ENCODE measurements around the gene VDAC1. TPM values are rescaled to one million over a fixed set of nuclear protein-coding genes. Genes with fewer than 3 reads are reported as not detected.

VDAC1 gene
- total RNA-seq, 1 donor from 2014 or later, result 186 TPM

GRCh38 chr5:133932441-133933168, 72.2 kb downstream of the VDAC1 start:
- peaks cover 8% of the 10 kb centered on the region for H3K9me3 Mint-ChIP-seq
- DNase-seq (ENCODE audit: extremely low spot score, unreplicated experiment), result no peak
- no peak overlapping the region for H3K27ac Mint-ChIP-seq
- H3K27me3 Mint-ChIP-seq, result peaks cover 22% of the 10 kb centered on the region
- peaks cover 5% of the 10 kb centered on the region for H3K4me1 Mint-ChIP-seq (ENCODE audit: unreplicated experiment)
- H3K4me3 Mint-ChIP-seq, result no peak overlapping the region
- H3K36me3 Mint-ChIP-seq, result no peaks in the 10 kb centered on the region
- TF ChIP-seq CTCF (conservative IDR thresholded peaks at IDR 0.05), result no peak

GRCh38 chr5:133931546-133931945, 73.2 kb downstream of the VDAC1 start:
- H3K36me3 Mint-ChIP-seq, result no peaks in the 10 kb centered on the region
- no peak for TF ChIP-seq CTCF (conservative IDR thresholded peaks at IDR 0.05)
- no peak overlapping the region for H3K27ac Mint-ChIP-seq
- no peaks in the 10 kb centered on the region for H3K9me3 Mint-ChIP-seq
- H3K4me1 Mint-ChIP-seq (ENCODE audit: unreplicated experiment), result peaks cover 8% of the 10 kb centered on the region
- H3K27me3 Mint-ChIP-seq, result peaks cover 30% of the 10 kb centered on the region
- DNase-seq (ENCODE audit: extremely low spot score, unreplicated experiment), result no peak
- no peak overlapping the region for H3K4me3 Mint-ChIP-seq

DNA sequence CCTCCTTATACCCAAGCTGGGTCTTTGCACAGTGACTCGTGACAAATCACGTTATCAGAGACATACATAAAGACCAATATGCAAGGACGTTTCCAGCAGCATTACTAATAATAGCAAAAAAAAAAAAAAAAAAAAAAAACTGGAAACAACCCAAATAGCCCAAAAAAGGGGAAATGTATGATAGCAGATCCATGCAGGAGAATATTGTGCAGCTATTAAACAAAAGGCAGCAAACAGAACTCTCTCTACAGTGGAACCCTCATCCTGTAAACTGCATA, 74.0 kb downstream of the VDAC1 start:
- Mint-ChIP-seq H3K4me1 (ENCODE audit: unreplicated experiment) (peaks cover 9% of the 10 kb centered on the region), H3K27ac (no peak overlapping the region), H3K36me3 (no peaks in the 10 kb centered on the region), H3K27me3 (peaks cover 33% of the 10 kb centered on the region), H3K4me3 (no peak overlapping the region), H3K9me3 (no peaks in the 10 kb centered on the region)
- DNase-seq (ENCODE audit: extremely low spot score, unreplicated experiment), result no peak
- no peak for TF ChIP-seq CTCF (conservative IDR thresholded peaks at IDR 0.05)

GRCh38 chr5:133930061-133930812, 74.5 kb downstream of the VDAC1 start:
- TF ChIP-seq CTCF (conservative IDR thresholded peaks at IDR 0.05), result no peak
- Mint-ChIP-seq H3K27me3 (peaks cover 36% of the 10 kb centered on the region), H3K4me3 (no peak overlapping the region), H3K9me3 (no peaks in the 10 kb centered on the region), H3K4me1 (ENCODE audit: unreplicated experiment) (peaks cover 12% of the 10 kb centered on the region), H3K36me3 (no peaks in the 10 kb centered on the region), H3K27ac (no peak overlapping the region)
- DNase-seq (ENCODE audit: extremely low spot score, unreplicated experiment), result no peak

- no peak overlapping the region for H3K4me3 Mint-ChIP-seq
- H3K27ac Mint-ChIP-seq, result no peak overlapping the region
- H3K27me3 Mint-ChIP-seq, result peaks cover 45% of the 10 kb centered on the region
- no peak for TF ChIP-seq CTCF (conservative IDR thresholded peaks at IDR 0.05)
- peaks cover 17% of the 10 kb centered on the region for H3K4me1 Mint-ChIP-seq (ENCODE audit: unreplicated experiment)
- no peaks in the 10 kb centered on the region for H3K9me3 Mint-ChIP-seq
- H3K36me3 Mint-ChIP-seq, result no peaks in the 10 kb centered on the region
- DNase-seq (ENCODE audit: extremely low spot score, unreplicated experiment), result no peak
Observed at GRCh38 chr5:133928587-133929393, 76.0 kb downstream of the VDAC1 start.
